OCI-LY3 (cell line): ENCODE results near the gene PIK3R4.

Source experiments
- H2AFZ ChIP-seq: fragments of 200-600, 300-600 bp; shearing (Covaris generic); 2 replicates; pipeline ENCODE4 v1.6.0; 2014; ENCODE audit warnings: antibody characterized with exemption, low read depth, low read length
- H3K27ac ChIP-seq: fragments of 200-600, 300-600 bp; sonication (generic); 2 replicates; pipeline ENCODE4 v1.5.1; 2014; ENCODE audit warnings: mild to moderate bottlenecking, low read length, moderate library complexity, mixed read lengths
- H3K27me3 ChIP-seq: fragments of 200-600, 300-600 bp; sonication (generic); 2 replicates; pipeline ENCODE4 v1.6.1; 2014; ENCODE audit warnings: low read depth, low read length, mixed read lengths
- H3K36me3 ChIP-seq: fragments of 200-600, 300-600 bp; sonication (generic); replicated peaks from 2 replicates; pipeline ENCODE3; 2014; ENCODE audit warnings: low read depth, low read length, mixed read lengths
- H3K4me1 ChIP-seq: fragments of 300-600, 200-600 bp; sonication (generic); 2 replicates; pipeline ENCODE4 v1.6.1; 2014; ENCODE audit warnings: low read length, mixed read lengths
- H3K4me2 ChIP-seq: fragments of 200-600, 300-600 bp; sonication (generic); 2 replicates; pipeline ENCODE4 v1.6.1; 2014; ENCODE audit warnings: low read length, mixed read lengths
- H3K4me3 ChIP-seq: fragments of 300-600, 200-600 bp; sonication (generic); 2 replicates; pipeline ENCODE4 v1.5.1; 2014; ENCODE audit warnings: antibody characterized with exemption, mild to moderate bottlenecking, low read length, moderate library complexity
- H3K79me2 ChIP-seq: fragments of 300-600, 200-600 bp; shearing (Covaris generic); 2 replicates; pipeline ENCODE4 v1.6.1; 2014; ENCODE audit warnings: mild to moderate bottlenecking, low read length, mixed read lengths
- H3K9ac ChIP-seq: fragments of 300-600, 200-600 bp; shearing (Covaris generic); 2 replicates; pipeline ENCODE4 v1.6.0; 2014; ENCODE audit warnings: mild to moderate bottlenecking, low read length, moderate library complexity
- H3K9me3 ChIP-seq: fragments of 200-600, 300-600 bp; shearing (Covaris generic); 2 replicates; pipeline ENCODE4 v1.6.1; 2014; ENCODE audit warnings: low read length, mixed read lengths; ENCODE audit not compliant: insufficient read depth
- H4K20me1 ChIP-seq: fragments of 200-600, 300-600 bp; sonication (generic); 2 replicates; pipeline ENCODE4 v1.6.1; 2016; ENCODE audit warnings: low read length, mixed read lengths; ENCODE audit not compliant: insufficient read depth
- CTCF ChIP-seq: fragments of 200-600, 300-600 bp; sonication (generic); IDR thresholded peaks from 2 replicates; pipeline ENCODE4 v1.5.1; 2014; ENCODE audit warnings: antibody characterized with exemption, low read length, low read depth
- EZH2phosphoT487 ChIP-seq: fragments of 200-600 bp; shearing (Covaris generic); IDR thresholded peaks from 2 replicates; pipeline ENCODE4 v1.6.1; 2018; ENCODE audit warnings: antibody characterized with exemption, mixed run types, low read depth

PIK3R4 gene

GRCh38 chr3:130737622-130738021 lies 9.0 kb downstream of the PIK3R4 start:
- no peaks in the 10 kb centered on the region for H3K4me1 ChIP-seq
- no peak overlapping the region for H3K27ac ChIP-seq
- H3K36me3 ChIP-seq: peaks cover 20% of the 10 kb centered on the region
- no peak overlapping the region for H3K4me2 ChIP-seq
- no peak for TF ChIP-seq EZH2phosphoT487
- no peak for TF ChIP-seq CTCF
- peaks cover 54% of the 10 kb centered on the region for H3K79me2 ChIP-seq
- H3K9me3 ChIP-seq: no peaks in the 10 kb centered on the region
- no peaks in the 10 kb centered on the region for H3K27me3 ChIP-seq
- H4K20me1 ChIP-seq: 0 out of 2 replicates have a peak, but pooled peaks cover 9% of the 10 kb centered on the region
- H3K9ac ChIP-seq: no peak overlapping the region
- no peak overlapping the region for H3K4me3 ChIP-seq
- no peak overlapping the region for H2AFZ ChIP-seq

- Histone ChIP-seq H3K9ac (no peak overlapping the region), H3K36me3 (peaks cover 14% of the 10 kb centered on the region), H4K20me1 (no peaks in the 10 kb centered on the region), H3K9me3 (no peaks in the 10 kb centered on the region), H3K27me3 (no peaks in the 10 kb centered on the region), H3K4me1 (no peaks in the 10 kb centered on the region), H3K27ac (no peak overlapping the region), H3K79me2 (peaks cover 18% of the 10 kb centered on the region), H2AFZ (no peak overlapping the region), H3K4me2 (no peak overlapping the region), H3K4me3 (no peak overlapping the region)
- TF ChIP-seq CTCF (no peak), EZH2phosphoT487 (no peak)
These were observed 13.3 kb downstream of the PIK3R4 start for GRCh38 chr3:130733236-130733875.

- Histone ChIP-seq H3K9ac (no peak overlapping the region), H3K27ac (no peak overlapping the region), H3K27me3 (no peaks in the 10 kb centered on the region), H3K4me1 (no peaks in the 10 kb centered on the region), H3K9me3 (no peaks in the 10 kb centered on the region), H3K4me3 (no peak overlapping the region), H3K79me2 (peaks cover 9% of the 10 kb centered on the region), H4K20me1 (no peaks in the 10 kb centered on the region), H3K36me3 (peaks cover 18% of the 10 kb centered on the region), H2AFZ (no peak overlapping the region), H3K4me2 (no peak overlapping the region)
- TF ChIP-seq CTCF (no peak), EZH2phosphoT487 (no peak)
These were observed 14.1 kb downstream of the PIK3R4 start for GRCh38 chr3:130732501-130732900.

GRCh38 chr3:130731817-130732216 lies 14.8 kb downstream of the PIK3R4 start:
- H2AFZ ChIP-seq: no peak overlapping the region
- H3K4me3 ChIP-seq: no peak overlapping the region
- H3K36me3 ChIP-seq: peaks cover 14% of the 10 kb centered on the region
- no peak overlapping the region for H3K9ac ChIP-seq
- no peaks in the 10 kb centered on the region for H3K4me1 ChIP-seq
- H3K4me2 ChIP-seq: no peak overlapping the region
- H3K27me3 ChIP-seq: no peaks in the 10 kb centered on the region
- TF ChIP-seq CTCF (no peak), EZH2phosphoT487 (no peak)
- H3K9me3 ChIP-seq: no peaks in the 10 kb centered on the region
- H4K20me1 ChIP-seq: no peaks in the 10 kb centered on the region
- H3K79me2 ChIP-seq: peaks cover 3% of the 10 kb centered on the region
- no peak overlapping the region for H3K27ac ChIP-seq
